ENCODE results near the gene NOD2. TPM values are rescaled to one million over a fixed set of nuclear protein-coding genes. Genes with fewer than 3 reads are reported as not detected.

The NOD2 gene
- total RNA-seq, 1 experiment from 2014 or later = 0.70 TPM

- Histone ChIP-seq H3F3A (ENCODE audit: insufficient read depth, low read depth) (no peaks in the 10 kb centered on the region), H3K36me3 (ENCODE audit: low read depth) (no peaks in the 10 kb centered on the region), H3K9me3 (ENCODE audit: insufficient read depth, low read depth) (no peaks in the 10 kb centered on the region), H3K27me3 (ENCODE audit: insufficient read depth, low read depth) (no peaks in the 10 kb centered on the region), H2AFZ (no peak overlapping the region), H3K4me3 (no peak overlapping the region), H3K9me2 (ENCODE audit: insufficient read depth) (no peaks in the 10 kb centered on the region), H4K20me1 (ENCODE audit: insufficient read depth) (no peaks in the 10 kb centered on the region), H3K4me2 (no peak overlapping the region), H3K79me2 (ENCODE audit: low read depth) (no peaks in the 10 kb centered on the region), H3K4me1 (replicated peaks; ENCODE audit: insufficient read depth) (no peaks in the 10 kb centered on the region), H3K27ac (no peak overlapping the region)
- DNase-seq = no peak
- no peak for TF ChIP-seq CTCF (conservative IDR thresholded peaks at IDR 0.05)
- no peak for TF ChIP-seq EZH2 (IDR thresholded peaks at IDR 0.05; ENCODE audit: low read depth)
- CTCF ChIA-PET = interaction anchor here (0.6 kb wide), 1 partner anchor 100 kb away, joined by 4 read pairs; no protein-coding TSS in a partner anchor
- BruUV-seq (replicated peaks) = no TSS peak
- POLR2A ChIA-PET (ENCODE audit: unreplicated experiment) = no interaction called here
- intact Hi-C loops (cut with micrococcal nuclease; ENCODE audit: unreplicated experiment) = no loop called here
Observed at GRCh38 chr16:50731130-50731988, 38.0 kb downstream of the NOD2 start.

GRCh38 chr16:50731989-50732832 lies 38.8 kb downstream of the NOD2 start:
- POLR2A ChIA-PET (ENCODE audit: unreplicated experiment) = no interaction called here
- H2AFZ ChIP-seq = no peak overlapping the region
- DNase-seq = no peak
- H3K27me3 ChIP-seq (ENCODE audit: insufficient read depth, low read depth) = no peaks in the 10 kb centered on the region
- BruUV-seq (replicated peaks) = no TSS peak
- no peaks in the 10 kb centered on the region for H3K36me3 ChIP-seq (ENCODE audit: low read depth)
- H3K79me2 ChIP-seq (ENCODE audit: low read depth) = no peaks in the 10 kb centered on the region
- H3K9me3 ChIP-seq (ENCODE audit: insufficient read depth, low read depth) = no peaks in the 10 kb centered on the region
- no peaks in the 10 kb centered on the region for H3K9me2 ChIP-seq (ENCODE audit: insufficient read depth)
- no peak overlapping the region for H3K4me3 ChIP-seq
- CTCF ChIA-PET = interaction anchor here (0.6 kb wide), 1 partner anchor 101 kb away, joined by 4 read pairs; no protein-coding TSS in a partner anchor
- H3K4me1 ChIP-seq (replicated peaks; ENCODE audit: insufficient read depth) = no peaks in the 10 kb centered on the region
- H3K4me2 ChIP-seq = no peak overlapping the region
- no peaks in the 10 kb centered on the region for H4K20me1 ChIP-seq (ENCODE audit: insufficient read depth)
- intact Hi-C loops (cut with micrococcal nuclease; ENCODE audit: unreplicated experiment) = no loop called here
- TF ChIP-seq EZH2 (IDR thresholded peaks at IDR 0.05; ENCODE audit: low read depth) (no peak), CTCF (conservative IDR thresholded peaks at IDR 0.05) (no peak)
- no peaks in the 10 kb centered on the region for H3F3A ChIP-seq (ENCODE audit: insufficient read depth, low read depth)
- no peak overlapping the region for H3K27ac ChIP-seq

- Histone ChIP-seq H3K36me3 (ENCODE audit: low read depth) (no peaks in the 10 kb centered on the region), H3K4me3 (no peak overlapping the region), H3K4me1 (replicated peaks; ENCODE audit: insufficient read depth) (no peaks in the 10 kb centered on the region), H2AFZ (no peak overlapping the region), H3F3A (ENCODE audit: insufficient read depth, low read depth) (no peaks in the 10 kb centered on the region), H3K9me2 (ENCODE audit: insufficient read depth) (no peaks in the 10 kb centered on the region), H3K4me2 (no peak overlapping the region), H3K27ac (no peak overlapping the region), H4K20me1 (ENCODE audit: insufficient read depth) (no peaks in the 10 kb centered on the region), H3K9me3 (ENCODE audit: insufficient read depth, low read depth) (no peaks in the 10 kb centered on the region), H3K79me2 (ENCODE audit: low read depth) (no peaks in the 10 kb centered on the region), H3K27me3 (ENCODE audit: insufficient read depth, low read depth) (no peaks in the 10 kb centered on the region; the same call in 1 of the 2 replicates)
- intact Hi-C loops (cut with micrococcal nuclease; ENCODE audit: unreplicated experiment) = no loop called here
- CTCF ChIA-PET = no interaction called here
- TF ChIP-seq EZH2 (IDR thresholded peaks at IDR 0.05; ENCODE audit: low read depth) (no peak), CTCF (conservative IDR thresholded peaks at IDR 0.05) (no peak)
- DNase-seq = no peak
- no TSS peak for BruUV-seq (replicated peaks)
- POLR2A ChIA-PET (ENCODE audit: unreplicated experiment) = no interaction called here
Observed at GRCh38 chr16:50733468-50733867, 40.1 kb downstream of the NOD2 start.
